Uterus (tissue), 4 donors: Measurements from ENCODE around the gene CAMSAP2. TPM values are rescaled to one million over a fixed set of nuclear protein-coding genes. Genes with fewer than 3 reads are reported as not detected.

Experiments used
- DNase-seq, 2 donors: peaks; one replicate each; pipeline ENCODE4 v3.0.0-alpha.2; 2019 to 2020
- H3K27ac ChIP-seq, 2 donors: fragments of 200-600 bp; sonication (generic); 1 replicate in 1 of 2; 2 replicates in 1 of 2; pipeline ENCODE4 v1.5.1; 2016 to 2018
- H3K27me3 ChIP-seq, 2 donors: fragments of 200-600 bp; sonication (generic); one replicate each; pipeline ENCODE4 v1.5.1; 2018 to 2019; ENCODE audit warnings: control low read depth in 1 of 2
- H3K36me3 ChIP-seq, 2 donors: fragments of 200-600 bp; sonication (generic); one replicate each; pipeline ENCODE4 v1.5.1; 2019; ENCODE audit warnings: control low read depth in 1 of 2
- H3K4me1 ChIP-seq, 2 donors: fragments of 200-600 bp; sonication (generic); one replicate each; pipeline ENCODE4 v1.5.1; 2018 to 2019; ENCODE audit warnings: control low read depth in 1 of 2
- H3K4me3 ChIP-seq, 2 donors: fragments of 200-600 bp; sonication (generic); 1 replicate in 1 of 2; 2 replicates in 1 of 2; pipeline ENCODE4 v1.5.1; 2018 to 2019; ENCODE audit warnings: mild to moderate bottlenecking in 1 of 2
- H3K9me3 ChIP-seq, 2 donors: fragments of 200-600 bp; sonication (generic); one replicate each; pipeline ENCODE4 v1.5.1; 2019; ENCODE audit warnings: control low read depth in 1 of 2
- POLR2A ChIP-seq, 2 donors: fragments of 450-650 bp; IDR thresholded peaks; one replicate each; pipeline ENCODE4 v1.6.1; 2016; ENCODE audit warnings: antibody characterized with exemption in 2 of 2, mild to moderate bottlenecking in 1 of 2, moderate library complexity in 1 of 2
- intact Hi-C: fragments of 100-400 bp; cut with DNase I; formaldehyde crosslinking; loops from one replicate; pipeline ENCODE4 v1.15.1; 2023; ENCODE audit warnings: low total_unique reads
- total RNA-seq, 4 donors: library from RNA; depleted of rRNA in 3 of 4; stranded (reverse); fragments of >200 nt in 3 of 4; gene quantifications; one replicate each; pipeline versions ENCODE4 v1.1.0 to v1.2.4, GENCODE V29; 2014 to 2023
- TF ChIP-seq, protein P1 (sequence below), 4 experiments: fragments of 200-600 bp in 2 of 4; fragments of 450-650 bp in 2 of 4; sonication (generic) in 2 of 4; IDR thresholded peaks; one replicate each; pipeline ENCODE4 v1.5.1; 2016 to 2019; ENCODE audit warnings: antibody characterized with exemption in 4 of 4, mild to moderate bottlenecking in 2 of 4, moderate library complexity in 1 of 4
- donor health status: DM: yes; HTN: yes; CAD: no.

Gene CAMSAP2
- total RNA-seq, 4 donors from 2014 or later: 31.0 to 64.8 (median 47.7) TPM

DNA sequence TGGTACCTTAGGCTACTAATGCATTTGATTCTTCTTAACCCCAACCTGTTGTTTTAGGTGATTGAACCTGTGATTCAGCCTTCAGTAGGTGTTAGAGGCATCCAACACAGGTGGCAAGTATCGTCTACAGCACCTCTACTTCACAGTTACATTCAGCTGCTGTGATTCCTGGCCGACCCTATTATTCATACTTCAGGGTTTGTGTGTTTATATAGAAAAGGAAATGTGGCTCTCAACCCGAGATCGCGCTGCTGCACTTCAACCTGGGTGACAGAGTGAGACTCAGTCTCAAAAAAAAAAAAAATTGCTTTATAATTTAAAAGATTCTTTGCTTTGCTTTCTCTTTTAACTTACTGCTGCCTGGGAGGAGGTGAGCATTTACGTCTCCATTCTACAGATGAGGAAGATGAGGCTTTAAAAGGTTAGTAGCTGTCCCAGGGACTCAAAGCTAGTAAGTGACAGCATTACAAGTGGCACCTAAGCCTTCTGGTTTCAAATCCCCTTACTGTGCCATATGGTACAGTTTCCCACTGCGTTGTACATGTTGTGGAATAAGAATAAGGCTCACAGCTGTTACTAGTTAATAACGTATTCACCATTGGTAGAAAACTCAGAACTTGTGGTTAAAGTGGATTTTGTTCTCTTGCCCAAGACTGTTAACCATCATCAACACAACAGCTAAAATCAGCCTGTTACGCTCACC is 124.2 kb downstream of the CAMSAP2 start:
- H3K4me3 ChIP-seq: no peak overlapping the region
- no peaks in the 10 kb centered on the region for H3K9me3 ChIP-seq
- DNase-seq: no peak
- H3K4me1 ChIP-seq: no peaks in the 10 kb centered on the region
- no peaks in the 10 kb centered on the region for H3K27me3 ChIP-seq
- intact Hi-C loops: no loop called here
- no peak overlapping the region for H3K27ac ChIP-seq
- TF ChIP-seq POLR2A (IDR thresholded peaks at IDR 0.05): no peak
- TF ChIP-seq, protein P1, sequence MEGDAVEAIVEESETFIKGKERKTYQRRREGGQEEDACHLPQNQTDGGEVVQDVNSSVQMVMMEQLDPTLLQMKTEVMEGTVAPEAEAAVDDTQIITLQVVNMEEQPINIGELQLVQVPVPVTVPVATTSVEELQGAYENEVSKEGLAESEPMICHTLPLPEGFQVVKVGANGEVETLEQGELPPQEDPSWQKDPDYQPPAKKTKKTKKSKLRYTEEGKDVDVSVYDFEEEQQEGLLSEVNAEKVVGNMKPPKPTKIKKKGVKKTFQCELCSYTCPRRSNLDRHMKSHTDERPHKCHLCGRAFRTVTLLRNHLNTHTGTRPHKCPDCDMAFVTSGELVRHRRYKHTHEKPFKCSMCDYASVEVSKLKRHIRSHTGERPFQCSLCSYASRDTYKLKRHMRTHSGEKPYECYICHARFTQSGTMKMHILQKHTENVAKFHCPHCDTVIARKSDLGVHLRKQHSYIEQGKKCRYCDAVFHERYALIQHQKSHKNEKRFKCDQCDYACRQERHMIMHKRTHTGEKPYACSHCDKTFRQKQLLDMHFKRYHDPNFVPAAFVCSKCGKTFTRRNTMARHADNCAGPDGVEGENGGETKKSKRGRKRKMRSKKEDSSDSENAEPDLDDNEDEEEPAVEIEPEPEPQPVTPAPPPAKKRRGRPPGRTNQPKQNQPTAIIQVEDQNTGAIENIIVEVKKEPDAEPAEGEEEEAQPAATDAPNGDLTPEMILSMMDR (IDR thresholded peaks at IDR 0.05): no peak
- no peaks in the 10 kb centered on the region for H3K36me3 ChIP-seq

DNA sequence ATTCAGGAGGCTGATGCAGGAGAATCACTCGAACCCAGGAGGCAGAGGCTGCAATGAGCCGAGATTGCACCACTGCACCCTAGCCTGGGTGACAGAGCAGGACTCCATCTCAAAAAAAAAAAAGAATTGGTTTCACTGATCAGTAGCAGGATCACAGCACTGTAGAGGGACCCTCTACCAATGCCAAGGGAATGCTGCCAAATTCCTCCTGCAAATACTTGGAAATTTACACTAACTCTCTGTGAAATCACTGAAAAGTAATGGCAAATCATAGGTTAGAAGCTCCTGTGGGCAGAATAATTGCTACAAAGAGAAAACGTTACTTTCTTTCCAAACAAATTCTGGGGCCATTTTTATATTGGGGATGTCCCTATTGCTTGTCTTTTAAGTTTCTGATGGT is 127.4 kb downstream of the CAMSAP2 start:
- H3K27me3 ChIP-seq: peaks cover 0 to 11% of the 10 kb centered on the region in 2 donors
- no peaks in the 10 kb centered on the region for H3K36me3 ChIP-seq
- H3K9me3 ChIP-seq: no peaks in the 10 kb centered on the region
- no peak overlapping the region for H3K27ac ChIP-seq
- no peak overlapping the region for H3K4me3 ChIP-seq
- H3K4me1 ChIP-seq: no peaks in the 10 kb centered on the region
- DNase-seq: no peak
- TF ChIP-seq, protein P1 (IDR thresholded peaks at IDR 0.05): no peak
- no peak for TF ChIP-seq POLR2A (IDR thresholded peaks at IDR 0.05)
- intact Hi-C loops: no loop called here

DNA sequence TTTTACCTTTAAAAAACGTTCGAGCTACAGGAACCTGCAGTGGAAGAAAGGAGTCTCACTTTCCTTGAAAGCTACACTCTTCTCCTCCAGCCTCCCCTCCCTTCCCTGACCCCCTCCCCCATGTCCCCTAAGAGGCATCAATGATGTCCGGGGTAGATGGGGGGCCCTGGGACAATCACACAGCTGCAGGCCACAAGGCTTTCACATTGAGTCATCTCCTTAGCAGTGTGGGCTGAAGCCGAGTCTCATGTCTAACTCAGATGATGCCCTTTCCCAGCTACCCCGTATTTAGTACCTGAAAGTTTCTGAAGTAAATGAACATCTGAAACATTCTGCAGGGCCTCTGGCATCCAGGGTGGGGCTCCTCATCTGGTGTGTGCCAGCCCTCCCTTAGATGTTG is 127.8 kb downstream of the CAMSAP2 start:
- H3K36me3 ChIP-seq: no peaks in the 10 kb centered on the region
- H3K4me3 ChIP-seq: no peak overlapping the region
- TF ChIP-seq, protein P1 (IDR thresholded peaks at IDR 0.05): no peak
- TF ChIP-seq POLR2A (IDR thresholded peaks at IDR 0.05): no peak
- no peak for DNase-seq
- H3K27ac ChIP-seq: no peak overlapping the region
- intact Hi-C loops: no loop called here
- H3K4me1 ChIP-seq: no peaks in the 10 kb centered on the region
- H3K9me3 ChIP-seq: no peaks in the 10 kb centered on the region
- H3K27me3 ChIP-seq: peaks cover 0 to 15% of the 10 kb centered on the region in 2 donors

DNA sequence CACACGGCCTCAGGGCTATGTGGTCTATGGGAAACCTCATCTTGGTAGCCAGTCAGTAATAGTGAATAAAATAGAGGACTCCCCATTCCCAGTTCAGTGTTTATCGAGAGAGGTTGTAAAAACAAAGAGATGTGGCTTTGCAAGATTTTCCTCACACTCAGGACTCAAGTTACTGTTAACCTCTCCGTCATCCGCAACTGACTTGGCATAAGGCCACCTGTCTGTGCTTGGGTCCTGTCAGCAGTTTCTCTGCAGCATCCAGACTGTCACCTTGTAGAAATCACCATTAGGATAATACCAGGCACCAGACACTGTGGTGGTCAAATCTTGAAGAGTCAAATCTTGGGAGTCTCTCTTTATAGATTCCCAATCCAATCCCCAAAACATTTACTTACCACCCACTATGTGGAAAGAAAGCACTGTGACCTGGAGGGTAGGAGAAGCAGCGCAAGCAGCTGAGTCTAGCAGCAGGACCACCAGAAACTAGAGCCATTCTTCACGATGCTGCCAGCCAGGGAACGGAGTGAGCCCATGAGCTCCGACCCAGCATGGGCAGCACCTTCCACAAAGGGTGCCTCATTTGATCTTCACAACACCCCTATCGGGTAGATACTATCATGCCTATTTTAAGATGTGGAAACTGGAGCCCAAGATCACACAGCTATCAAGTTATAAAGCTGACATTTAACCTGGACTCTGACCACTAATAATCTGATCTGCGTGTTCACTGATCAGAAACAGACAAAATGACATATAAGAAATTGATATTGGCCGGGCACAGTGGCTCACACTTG is 128.5 kb downstream of the CAMSAP2 start:
- H3K9me3 ChIP-seq: no peaks in the 10 kb centered on the region
- peaks cover 0 to 22% of the 10 kb centered on the region in 2 donors for H3K27me3 ChIP-seq
- no peak overlapping the region for H3K27ac ChIP-seq
- no peak overlapping the region for H3K4me3 ChIP-seq
- H3K4me1 ChIP-seq: no peaks in the 10 kb centered on the region
- intact Hi-C loops: no loop called here
- TF ChIP-seq POLR2A (IDR thresholded peaks at IDR 0.05): no peak
- TF ChIP-seq, protein P1 (IDR thresholded peaks at IDR 0.05): no peak
- no peak for DNase-seq
- no peaks in the 10 kb centered on the region for H3K36me3 ChIP-seq

DNA sequence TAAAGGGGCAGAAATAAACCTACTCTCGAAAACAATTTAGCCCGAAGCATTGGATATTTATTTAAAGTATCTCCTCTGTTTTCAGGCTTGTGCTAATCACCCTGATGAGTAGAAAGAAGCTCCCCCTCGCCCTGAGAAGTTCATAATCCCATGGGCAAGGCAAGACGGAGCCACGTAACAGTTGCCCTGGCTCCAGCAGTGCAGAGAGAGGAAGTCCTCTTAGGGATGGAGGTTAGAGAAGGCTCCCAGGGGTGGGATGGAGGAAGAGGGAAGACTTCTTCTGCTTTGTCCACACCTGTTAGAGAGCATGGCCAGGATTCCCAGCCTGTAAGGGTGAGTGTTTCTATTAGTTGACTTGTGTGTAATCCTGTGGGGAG is 130.7 kb downstream of the CAMSAP2 start:
- Histone ChIP-seq H3K4me1 (peaks cover 0 to 10% of the 10 kb centered on the region in 2 donors), H3K36me3 (no peaks in the 10 kb centered on the region), H3K27me3 (peaks cover 5 to 28% of the 10 kb centered on the region in 2 donors), H3K4me3 (no peak overlapping the region), H3K27ac (no peak overlapping the region), H3K9me3 (no peaks in the 10 kb centered on the region)
- intact Hi-C loops: no loop called here
- TF ChIP-seq, protein P1 (IDR thresholded peaks at IDR 0.05): no peak
- TF ChIP-seq POLR2A (IDR thresholded peaks at IDR 0.05): no peak
- DNase-seq: no peak
